A172 (cell line): ENCODE data around the gene ACTR2. TPM values are rescaled to one million over a fixed set of nuclear protein-coding genes. Genes with fewer than 3 reads are reported as not detected.
"Not testable (repeated sequence)": the region's sequence is repeated elsewhere in the genome, so short reads cannot be mapped to it uniquely, and the experiment has no call there.

ENCODE experiments used
- DNase-seq: peaks from one replicate; pipeline ENCODE4 v3.0.0-alpha.2; 2015; ENCODE audit warnings: low spot score
- total RNA-seq: library from RNA; depleted of rRNA; stranded (reverse); fragments of >200 nt; shearing (Covaris generic); gene quantifications from 2 replicates; pipeline ENCODE4 v1.2.3, GENCODE V29; 2014; rRNA removed

The ACTR2 gene
- 93.3 and 103 TPM in 2 replicates for total RNA-seq

DNA sequence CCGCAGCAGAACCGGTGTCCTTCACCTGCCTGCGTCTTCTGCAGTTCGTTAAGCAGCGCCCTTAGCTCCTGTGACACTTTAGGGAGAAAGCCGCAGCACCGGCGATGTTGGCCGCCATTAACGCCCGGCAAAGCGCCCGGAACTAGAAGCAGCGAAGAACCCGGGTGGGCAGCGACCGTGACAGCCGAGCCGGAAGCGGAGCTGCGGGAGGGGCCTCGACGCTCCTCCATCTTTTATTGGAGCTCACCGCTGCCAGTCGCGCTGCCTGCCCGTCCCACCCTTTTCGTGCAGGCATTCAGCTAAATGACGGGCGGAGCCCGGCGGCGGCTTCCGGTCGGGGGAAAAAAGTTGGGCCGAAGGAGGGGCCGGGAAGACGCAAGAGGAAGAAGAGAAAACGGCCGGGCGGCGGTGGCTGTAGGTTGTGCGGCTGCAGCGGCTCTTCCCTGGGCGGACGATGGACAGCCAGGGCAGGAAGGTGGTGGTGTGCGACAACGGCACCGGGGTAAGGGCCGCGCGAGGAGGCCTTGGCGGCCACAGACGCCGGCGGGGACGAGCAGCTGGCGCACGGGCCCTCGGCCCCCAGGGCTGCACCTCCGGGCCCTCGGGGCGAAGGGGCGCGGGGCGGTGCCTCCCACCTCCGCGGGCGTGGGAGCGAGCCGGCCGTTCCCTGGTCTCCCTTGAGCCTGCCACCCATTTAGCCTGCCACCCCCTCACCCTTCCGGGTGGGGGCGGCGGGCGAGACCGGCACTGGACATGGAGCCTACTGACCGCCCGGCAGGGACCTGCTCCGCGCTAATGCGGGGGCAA is at the start of gene ACTR2:
Gene ACTR2 (plus strand): TSS at position 376 of the 807 bp plus-strand sequence. CDS start 79 bp downstream, at position 455.
- peak; percentile 95 for DNase-seq

DNA sequence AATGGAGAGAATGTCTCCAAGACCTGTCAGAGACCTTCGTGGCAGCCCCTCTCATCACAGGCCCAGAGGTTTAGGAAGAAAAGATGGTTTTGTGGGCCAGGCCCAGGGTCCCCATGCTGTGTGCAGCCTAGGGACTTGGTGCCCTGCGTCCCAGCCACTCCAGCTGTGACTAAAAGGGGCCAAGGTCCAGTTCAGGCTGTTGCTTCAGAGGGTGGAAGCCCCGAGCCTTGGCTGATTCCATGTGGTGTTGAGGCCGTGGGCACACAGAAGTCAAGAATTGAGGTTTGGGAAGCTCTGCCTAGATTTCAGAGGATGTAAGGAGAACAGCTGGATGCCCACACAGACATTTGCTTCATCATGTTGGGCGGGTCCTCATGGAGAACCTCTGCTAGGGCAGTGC is 45.1 kb upstream of the ACTR2 start:
- DNase-seq, result no peak

DNA sequence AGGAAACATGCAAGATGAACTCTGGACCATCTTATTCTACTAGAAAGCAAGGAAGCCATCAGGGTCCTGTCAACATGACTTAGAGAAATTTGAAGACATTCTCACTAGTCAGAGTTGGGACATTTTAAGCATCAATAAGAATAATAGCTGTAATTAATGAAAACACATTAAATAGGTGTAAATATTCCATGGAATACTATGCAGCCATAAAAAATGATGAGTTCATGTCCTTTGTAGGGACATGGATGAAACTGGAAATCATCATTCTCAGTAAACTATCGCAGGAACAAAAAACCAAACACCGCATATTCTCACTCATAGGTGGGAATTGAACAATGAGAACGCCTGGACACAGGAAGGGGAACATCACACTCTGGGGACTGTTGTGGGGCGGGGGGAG is 44.2 kb upstream of the ACTR2 start:
- not testable (repeated sequence) for DNase-seq

DNA sequence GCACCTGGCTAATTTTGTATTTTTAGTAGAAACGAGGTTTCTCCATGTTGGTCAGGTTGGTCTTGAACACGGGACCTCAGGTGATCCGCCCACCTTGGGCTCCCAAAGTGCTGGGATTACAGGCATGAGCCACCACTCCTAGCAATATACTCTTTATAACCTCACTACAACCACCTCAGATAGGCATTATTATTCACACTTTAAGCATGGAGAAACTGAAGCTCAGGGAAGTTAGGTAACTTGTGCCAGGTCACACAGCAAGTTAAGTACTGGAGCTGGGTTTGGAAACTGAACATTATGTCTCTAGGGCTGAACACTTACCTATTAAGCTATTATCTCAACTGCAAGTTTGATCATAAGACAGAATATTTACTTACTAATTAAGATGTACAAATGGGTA is 42.6 kb upstream of the ACTR2 start:
- DNase-seq, result no peak

DNA sequence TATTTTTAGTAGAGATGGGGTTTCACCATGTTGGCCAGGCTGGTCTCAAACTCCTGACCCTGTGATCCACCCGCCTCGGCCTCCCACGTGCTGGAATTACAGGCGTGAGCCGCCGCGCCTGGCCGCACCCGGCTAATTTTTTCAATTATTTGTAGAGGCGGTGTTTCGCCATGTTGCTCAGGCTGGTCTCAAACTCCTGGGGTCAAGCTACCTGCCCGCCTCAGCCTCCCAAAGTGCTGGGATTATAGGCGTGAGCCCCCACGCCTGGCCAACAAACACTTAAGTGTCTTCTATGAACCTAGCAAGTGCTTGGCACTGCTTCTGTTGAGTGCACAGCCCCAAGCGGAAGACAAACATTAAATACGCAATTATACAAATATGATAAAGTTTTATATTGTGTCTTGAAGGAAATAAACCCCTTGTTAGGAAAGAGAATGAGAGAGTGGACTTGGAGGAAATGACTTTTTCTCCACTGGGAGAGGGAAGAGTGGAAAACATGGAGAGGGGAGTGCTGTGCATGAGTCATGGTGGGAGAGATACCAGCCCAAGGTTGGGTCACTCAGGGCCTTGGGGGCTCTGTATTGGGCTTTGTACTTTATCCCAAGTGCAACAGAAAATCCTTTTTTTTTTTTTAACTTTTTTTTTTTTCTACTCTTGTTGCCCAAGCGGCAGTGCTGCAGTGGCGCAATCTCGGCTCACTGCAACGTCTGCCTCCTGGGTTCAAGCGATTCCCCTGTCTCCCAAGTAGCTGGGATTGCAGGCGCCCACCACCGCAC is 41.4 kb upstream of the ACTR2 start:
- DNase-seq, result no peak

DNA sequence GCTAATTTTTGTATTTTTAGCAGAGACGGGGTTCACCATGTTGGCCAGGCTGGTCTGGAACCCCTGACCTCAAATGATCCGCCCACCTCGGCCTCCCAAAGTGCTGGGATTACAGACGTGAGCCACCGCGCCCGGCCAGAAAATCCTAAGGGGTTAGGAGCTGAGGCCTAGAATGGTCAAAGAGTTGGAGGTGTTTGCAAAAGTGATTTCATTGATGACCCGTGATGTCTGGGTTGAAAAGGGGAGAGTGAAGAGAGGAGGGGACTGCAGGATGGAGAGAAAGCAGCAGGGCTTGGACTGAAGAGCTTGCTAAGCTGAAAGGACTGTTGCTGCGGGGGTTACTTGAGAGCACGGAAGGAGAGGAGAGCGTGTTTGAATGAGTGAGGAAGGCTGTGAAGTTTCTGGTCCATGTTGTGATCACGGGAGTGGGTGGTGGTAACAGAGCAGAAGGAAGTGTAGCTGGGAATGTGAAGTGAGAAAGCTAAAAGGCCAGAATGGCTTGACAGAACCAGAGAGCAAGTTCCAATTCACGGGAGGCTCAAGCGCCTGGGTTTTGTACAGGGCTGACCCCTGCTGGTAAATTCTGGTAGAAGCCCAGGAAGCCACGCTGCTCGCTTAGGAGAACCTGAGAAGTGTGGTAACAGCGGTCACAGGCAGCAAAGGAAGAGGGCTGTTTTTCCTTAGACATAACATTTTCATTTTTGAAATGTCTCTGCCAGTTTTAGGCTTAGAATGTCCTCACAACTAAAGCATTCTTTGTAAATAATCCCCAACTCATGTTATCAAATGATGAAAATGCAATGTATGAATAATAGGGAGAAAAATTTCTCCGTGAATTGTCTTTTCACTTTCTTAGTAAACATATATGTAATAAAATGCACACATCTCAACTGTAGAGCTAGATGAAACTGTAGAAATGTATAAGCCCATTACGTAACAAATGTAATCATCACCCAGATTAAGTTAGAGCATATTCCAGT is 40.5 kb upstream of the ACTR2 start:
- DNase-seq, result peak; percentile 68

DNA sequence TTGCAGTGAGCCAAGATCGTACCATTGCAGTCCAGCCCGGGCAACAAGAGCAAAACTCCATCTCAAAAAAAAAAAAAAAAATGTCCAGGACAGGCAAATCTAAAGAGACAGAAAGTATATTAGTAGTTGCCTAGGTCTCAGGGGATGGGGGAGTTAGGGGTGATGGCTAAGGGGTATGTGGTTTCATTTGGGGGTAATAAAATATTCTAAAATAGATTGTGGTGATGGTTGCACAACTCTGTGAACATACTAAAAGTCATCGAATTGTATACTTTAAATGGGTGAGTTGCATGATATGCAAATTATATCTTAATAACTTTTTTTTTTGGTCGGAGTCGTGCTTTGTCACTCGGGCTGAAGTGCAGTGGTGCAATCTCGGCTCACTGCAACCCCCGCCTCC is 34.2 kb upstream of the ACTR2 start:
- DNase-seq, result no peak

DNA sequence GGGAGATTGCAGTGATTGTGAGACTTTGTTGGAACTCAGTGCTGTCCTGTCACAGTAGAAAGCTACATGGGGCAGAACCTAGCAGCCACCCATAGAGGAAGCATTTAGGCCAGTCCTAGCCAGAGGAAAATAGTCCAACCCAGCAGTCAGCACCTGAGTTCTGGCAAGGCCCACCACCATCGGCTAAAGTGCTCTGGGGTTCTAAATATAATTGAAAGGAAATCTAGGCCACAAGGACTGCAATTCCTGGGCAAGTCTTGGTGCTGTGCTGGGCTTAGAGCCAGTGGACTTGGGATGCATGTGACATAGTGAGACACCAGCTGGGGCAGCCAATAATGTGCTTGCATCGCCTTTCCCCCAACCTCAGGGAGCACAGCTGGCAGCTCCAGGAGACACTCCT is 28.9 kb upstream of the ACTR2 start:
- no peak for DNase-seq

DNA sequence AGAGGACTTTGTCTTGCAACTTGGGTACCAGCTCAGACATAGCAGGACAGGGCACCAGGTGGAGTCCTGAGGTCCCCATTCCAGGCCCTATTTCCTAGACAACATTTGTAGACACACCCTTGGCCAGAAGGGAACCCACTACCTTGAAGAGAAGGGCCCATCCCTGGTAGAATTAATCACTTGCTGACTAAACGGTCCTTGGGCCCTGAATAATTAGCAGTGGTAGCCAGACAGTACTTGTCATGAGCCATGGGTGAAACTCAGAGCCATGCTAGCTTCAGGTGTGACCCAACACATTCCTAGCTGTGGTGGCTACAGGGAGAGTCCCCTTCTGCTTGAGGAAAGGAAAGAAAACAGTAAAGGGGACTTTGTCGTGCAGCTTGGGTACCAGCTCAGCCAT is 28.5 kb upstream of the ACTR2 start:
- no peak for DNase-seq

DNA sequence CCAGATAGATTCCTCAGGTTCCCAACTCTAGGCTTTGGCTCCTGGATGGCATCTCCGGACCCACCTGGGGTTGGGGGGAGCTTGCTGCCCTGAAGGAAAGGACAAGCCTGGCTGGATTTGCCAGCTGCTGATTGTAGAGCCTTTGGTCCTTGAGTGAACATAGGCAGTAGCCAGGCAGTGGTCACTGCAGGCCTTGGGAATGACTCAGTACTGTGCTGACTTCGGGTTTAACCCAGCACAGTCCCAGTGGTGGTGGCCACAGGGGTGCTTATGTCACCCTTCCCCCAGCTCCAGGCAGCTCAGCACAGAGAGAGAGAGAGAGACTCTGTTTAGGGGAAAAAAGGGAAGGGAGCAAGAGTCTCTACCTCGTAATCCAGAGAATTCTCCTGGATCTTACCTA is 27.7 kb upstream of the ACTR2 start:
- DNase-seq, result peak; percentile 12

DNA sequence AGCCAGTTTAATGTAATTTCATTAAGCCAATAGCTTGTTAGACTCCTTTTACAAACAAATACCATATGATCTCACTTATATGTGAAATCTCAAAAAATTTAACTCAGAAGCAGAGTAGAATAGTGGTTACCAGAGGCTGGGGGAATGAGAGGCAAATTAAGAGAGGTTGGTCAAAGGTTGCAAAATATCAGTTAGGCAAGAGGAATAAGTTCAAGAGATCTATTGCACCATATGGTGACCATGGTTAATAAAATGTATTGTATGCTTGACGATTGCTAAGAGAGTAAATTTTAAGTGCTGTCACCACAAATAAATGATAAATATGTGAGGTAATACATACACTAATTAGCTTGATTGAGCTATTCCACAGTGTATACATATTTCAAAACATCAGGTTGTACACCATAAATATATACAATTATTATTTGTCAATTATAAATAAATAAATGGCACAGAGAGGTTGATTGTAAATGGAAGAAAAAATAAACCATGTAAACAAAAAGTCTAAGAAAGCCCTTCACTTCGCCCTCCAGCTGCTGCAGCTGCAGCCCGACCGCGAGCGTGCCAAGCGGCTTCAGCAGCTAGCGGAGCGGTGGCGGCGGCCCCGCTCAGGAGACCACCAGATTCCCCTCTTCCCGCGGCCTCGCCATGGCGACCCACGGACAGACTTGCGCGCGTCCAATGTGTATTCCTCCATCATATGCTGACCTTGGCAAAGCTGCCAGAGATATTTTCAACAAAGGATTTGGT is 23.0 kb upstream of the ACTR2 start:
- no peak for DNase-seq

DNA sequence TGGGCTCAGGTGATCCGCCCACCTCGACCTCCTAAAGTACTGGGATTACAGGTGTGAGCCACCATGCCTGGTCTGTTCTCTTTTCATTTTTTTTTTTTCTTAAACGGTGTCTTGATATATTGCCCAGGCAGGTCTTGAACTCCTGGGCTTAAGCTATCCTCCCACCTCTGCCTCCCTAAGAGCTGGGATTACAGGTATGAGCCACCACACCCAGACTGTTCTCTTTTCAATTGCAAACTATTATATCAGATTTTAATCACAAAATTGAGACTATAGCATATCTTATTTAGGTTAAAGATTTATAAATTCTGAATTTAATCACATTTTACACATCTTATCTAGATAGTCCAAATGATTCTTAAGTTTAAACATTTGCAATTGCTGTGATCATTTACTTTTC is 15.5 kb upstream of the ACTR2 start:
- no peak for DNase-seq

DNA sequence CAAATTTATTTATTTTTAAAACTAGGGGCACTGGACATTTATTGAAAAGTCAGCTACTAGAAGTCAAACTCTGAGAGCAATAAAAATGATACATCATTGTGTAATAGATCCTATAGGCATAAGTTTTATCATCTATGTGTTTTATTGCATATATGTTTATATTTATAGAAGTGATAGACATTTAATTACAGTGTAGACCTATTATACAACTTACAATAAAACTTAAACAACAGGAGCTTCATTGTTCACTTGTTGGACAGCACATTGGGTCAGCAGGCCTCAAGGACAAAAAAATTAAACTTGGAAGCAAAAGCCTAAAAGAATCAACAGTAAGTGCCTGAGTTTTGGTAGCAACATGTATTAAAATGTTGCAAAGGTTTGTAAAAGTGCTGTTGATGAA is 15.0 kb upstream of the ACTR2 start:
- DNase-seq, result no peak

DNA sequence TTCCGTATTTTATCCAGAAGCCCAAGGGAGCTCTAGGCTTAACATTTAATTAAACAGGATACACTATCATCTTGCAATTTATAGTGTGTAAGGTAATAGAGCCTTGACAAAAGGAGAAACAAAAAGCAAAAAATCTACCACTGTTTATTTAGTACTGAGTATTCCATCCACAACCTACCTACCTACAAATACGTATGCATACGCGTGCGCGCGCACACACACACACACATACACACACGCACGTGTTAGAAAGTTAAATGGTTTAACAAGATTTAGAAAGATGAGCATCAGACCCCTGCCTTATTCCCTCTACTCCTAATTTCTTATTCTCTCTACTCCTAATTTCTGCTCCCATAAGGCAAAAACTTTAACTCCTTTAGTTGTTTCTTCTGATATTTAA is 14.6 kb upstream of the ACTR2 start:
- DNase-seq, result no peak

DNA sequence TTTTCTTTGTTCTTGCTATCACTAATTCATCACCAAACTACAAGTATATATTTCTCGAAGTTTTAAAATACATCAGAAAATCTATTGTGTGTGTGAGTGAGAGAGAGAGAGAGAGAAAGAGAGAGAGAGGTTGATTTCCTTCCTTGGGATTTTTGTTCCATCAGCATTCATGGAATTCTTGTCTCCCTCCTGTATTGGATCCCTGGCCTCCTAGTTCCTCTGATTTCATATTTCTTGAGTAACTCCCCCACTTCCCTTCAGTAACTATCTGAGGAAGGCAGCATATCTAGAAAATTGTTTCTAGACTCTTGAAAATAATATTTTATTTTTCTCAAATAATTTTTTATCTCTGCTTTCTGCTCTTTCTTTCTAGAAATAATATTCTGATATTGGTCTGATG is 13.3 kb upstream of the ACTR2 start:
- DNase-seq, result no peak

DNA sequence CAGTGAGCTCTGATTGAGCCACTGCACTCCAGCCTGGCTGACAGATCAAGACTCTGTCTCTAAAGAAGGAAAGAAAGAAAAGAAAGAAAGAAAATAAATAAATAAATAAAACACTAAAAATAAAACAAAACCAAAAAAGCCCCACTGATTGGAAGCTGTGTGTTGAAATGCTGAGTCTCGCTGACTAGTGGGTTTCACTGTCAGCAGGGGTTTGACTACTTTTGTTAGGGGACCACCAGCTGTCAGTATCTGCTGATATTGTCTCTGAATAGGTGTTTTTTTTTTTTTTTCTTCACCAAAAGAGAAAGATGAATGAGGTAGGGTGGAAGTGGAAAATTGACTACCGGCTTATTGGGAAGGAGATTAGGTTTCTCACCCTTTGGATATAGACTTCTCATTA is 12.8 kb upstream of the ACTR2 start:
- no peak for DNase-seq

DNA sequence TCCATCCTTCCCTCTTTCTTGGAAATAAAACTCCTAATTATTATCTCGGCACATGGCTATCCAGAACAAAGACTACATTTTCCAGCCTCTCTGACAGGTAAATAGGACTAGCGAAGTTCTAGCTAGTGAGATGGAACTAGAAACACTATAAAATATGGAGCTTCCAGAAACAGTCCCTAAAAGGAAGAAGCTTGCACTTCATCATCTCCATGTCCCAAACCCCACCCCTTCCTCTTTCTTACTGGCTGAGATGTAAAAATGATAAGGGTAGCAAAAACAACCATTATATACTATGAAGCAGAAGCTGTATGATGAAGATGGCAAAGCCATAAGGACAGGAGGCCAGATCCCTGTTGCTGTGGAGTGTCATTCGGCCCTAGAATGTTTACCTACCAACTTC is 11.7 kb upstream of the ACTR2 start:
- no peak for DNase-seq

DNA sequence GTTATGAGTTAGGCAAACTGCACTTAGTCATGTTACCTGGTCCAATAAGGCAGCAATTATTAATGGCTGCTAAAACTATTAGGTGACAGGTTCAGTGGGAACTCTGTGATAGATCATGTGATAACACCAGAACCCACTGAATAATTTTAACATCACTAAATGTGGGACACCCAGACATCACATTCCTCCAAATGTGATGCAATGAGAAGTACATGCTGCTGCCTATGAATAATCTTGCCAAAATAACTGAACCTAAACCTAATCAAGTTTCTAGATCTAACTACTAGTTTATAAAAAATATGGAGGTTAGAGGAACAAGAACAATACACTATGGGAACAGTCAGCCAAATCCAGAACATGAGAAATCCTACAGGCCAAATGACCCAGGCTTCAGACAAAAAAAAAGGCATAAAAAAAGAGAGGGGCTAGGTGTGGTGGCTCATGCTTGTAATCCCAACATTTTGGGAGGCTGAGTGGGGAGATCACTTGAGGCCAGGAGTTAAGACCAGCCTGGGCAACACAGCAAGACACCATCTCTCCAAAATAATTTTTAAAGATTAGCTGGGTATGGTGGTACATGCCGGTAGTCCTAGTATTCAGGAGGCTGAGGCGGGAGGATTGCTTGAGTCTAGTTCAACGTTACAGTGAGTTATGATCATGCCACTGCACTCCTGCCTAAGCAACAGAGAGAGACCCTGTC is 7.0 kb upstream of the ACTR2 start:
- no peak for DNase-seq

DNA sequence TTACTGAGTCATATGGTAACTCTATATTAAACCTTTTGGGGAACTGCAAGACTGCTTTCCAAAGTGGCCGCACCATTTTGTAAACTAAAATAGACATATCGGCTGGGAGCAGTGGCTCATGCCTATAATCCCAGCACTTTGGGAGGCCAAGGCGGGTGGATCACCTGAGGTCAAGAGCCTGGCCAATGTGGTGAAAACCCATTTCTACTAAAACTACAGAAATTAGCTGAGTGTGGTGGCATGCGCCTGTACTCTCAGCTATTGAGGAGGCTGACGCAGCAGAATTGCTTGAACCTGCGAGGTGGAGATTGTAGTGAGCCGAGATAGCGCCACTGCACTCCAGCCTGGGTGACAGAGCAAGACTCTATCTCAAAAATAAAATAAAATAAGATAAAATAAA is 6.4 kb upstream of the ACTR2 start:
- DNase-seq, result not testable (repeated sequence)

DNA sequence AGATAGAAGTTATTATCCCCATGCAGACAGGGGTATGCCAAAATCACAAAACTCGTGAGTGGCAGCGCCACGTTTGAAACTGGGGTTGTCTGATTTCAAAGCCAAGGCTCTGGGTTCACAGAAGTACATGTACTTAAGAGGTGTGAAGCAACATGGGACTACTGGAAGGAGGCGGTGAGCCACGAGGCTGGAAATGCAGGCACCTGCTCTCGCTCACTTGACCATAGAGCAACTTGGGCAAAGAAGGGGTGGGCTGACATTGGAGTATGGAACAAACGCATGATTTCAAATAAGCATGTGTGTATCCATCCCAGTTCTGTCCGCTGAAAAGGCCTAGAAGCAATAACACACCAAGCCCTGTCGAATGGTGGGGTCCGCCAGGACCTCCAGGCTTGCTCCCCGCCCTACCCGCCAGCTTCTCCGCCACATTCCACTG is 593 bp upstream of the ACTR2 start:
- DNase-seq, result peak; percentile 40
